Lung (tissue), 12 donors: Measurements from ENCODE around the gene GGTA1. TPM values are rescaled to one million over a fixed set of nuclear protein-coding genes. Genes with fewer than 3 reads are reported as not detected.

Experiments
- ATAC-seq: fragments of 200-7000 bp; cut with Tn5 transposase; one replicate; pipeline ENCODE4 v1.9.1; 2020; ENCODE audit warnings: moderate number of reproducible peaks; ENCODE audit not compliant: insufficient read depth, low FRiP score
- DNase-seq, 3 donors: peaks; one replicate each; pipeline ENCODE4 v3.0.0-alpha.2; 2013 to 2017
- H3K27ac ChIP-seq, 2 donors: one replicate each; pipeline ENCODE4 v1.5.1; 2013; ENCODE audit warnings: mild to moderate bottlenecking in 2 of 2, moderate library complexity in 2 of 2, control low read depth in 1 of 2, inconsistent platforms in 1 of 2, low read depth in 1 of 2, low read length in 1 of 2
- H3K27me3 ChIP-seq, 3 donors: one replicate each; pipeline ENCODE4 v1.5.1; 2013; ENCODE audit warnings: low read length in 2 of 3; ENCODE audit not compliant: control insufficient read depth in 3 of 3, insufficient read depth in 3 of 3
- H3K36me3 ChIP-seq, 4 donors: one replicate each; pipeline ENCODE4 v1.5.1; 2013; ENCODE audit warnings: low read length in 4 of 4, mild to moderate bottlenecking in 1 of 4, moderate library complexity in 1 of 4; ENCODE audit not compliant: control insufficient read depth in 4 of 4, insufficient read depth in 4 of 4
- H3K4me1 ChIP-seq, 5 donors: one replicate each; pipeline ENCODE4 v1.5.1; 2013; ENCODE audit warnings: low read length in 5 of 5, mild to moderate bottlenecking in 2 of 5, moderate library complexity in 1 of 5; ENCODE audit not compliant: control insufficient read depth in 5 of 5, insufficient read depth in 5 of 5
- H3K4me3 ChIP-seq: one replicate; pipeline ENCODE4 v1.5.1; 2013; ENCODE audit warnings: mild to moderate bottlenecking, control low read depth, moderate library complexity
- H3K9ac ChIP-seq, 2 donors: one replicate each; pipeline ENCODE4 v1.5.1; 2013; ENCODE audit warnings: low read length in 2 of 2, control low read depth in 1 of 2; ENCODE audit not compliant: insufficient read depth in 1 of 2
- H3K9me3 ChIP-seq, 4 donors: one replicate each; pipeline ENCODE4 v1.5.1; 2013; ENCODE audit warnings: low read length in 3 of 4, mild to moderate bottlenecking in 1 of 4, moderate library complexity in 1 of 4; ENCODE audit not compliant: control insufficient read depth in 4 of 4, insufficient read depth in 3 of 4
- CTCF ChIP-seq: IDR thresholded peaks from 2 replicates; pipeline ENCODE4 v1.5.1; 2012; ENCODE audit warnings: mild to moderate bottlenecking; ENCODE audit errors: control extremely low read depth, extremely low read depth
- WGBS, 2 donors: extraction: QIAGEN DNeasy Blood & Tissue Kit; methylation state at CpG; one replicate each; pipeline ENCODE4 v1.1.7; 2013; 5-methylcytosine and 5-hydroxymethylcytosine counted together
- polyA plus RNA-seq, 2 donors: library from polyadenylated mRNA; stranded (reverse); fragments of 200-250 nt; gene quantifications; one replicate each; pipeline ENCODE4 v1.2.1, GENCODE V29; 2013
- total RNA-seq, 2 donors: library from RNA; depleted of rRNA in 1 of 2; stranded (reverse); fragments of >200 nt in 1 of 2; gene quantifications; one replicate each; pipeline ENCODE4 v1.2.1, GENCODE V29; 2014 to 2021
- donor health status: control.
- donor health status: control.
- donor health status: Bipolar disorder and iron deficiency.
- donor health status: healthy.
- donor health status: DM: yes; HTN: yes; CAD: no.

GGTA1 gene
- total and polyA plus RNA-seq, 4 donors, result 1.5 to 6.6 (median 5.8) TPM

GRCh38 chr9:121405899-121406298, 93.7 kb downstream of the GGTA1 start:
- no peaks in the 10 kb centered on the region for H3K4me1 ChIP-seq
- H3K27me3 ChIP-seq, result peaks cover 0 to 2% (median 0%) of the 10 kb centered on the region in 3 donors
- TF ChIP-seq CTCF, result no peak
- H3K9me3 ChIP-seq, result no peaks in the 10 kb centered on the region
- H3K9ac ChIP-seq, result no peak overlapping the region
- no peak overlapping the region for H3K4me3 ChIP-seq
- ATAC-seq, result no peak
- no peak overlapping the region for H3K27ac ChIP-seq
- DNase-seq, result no peak
- H3K36me3 ChIP-seq, result no peaks in the 10 kb centered on the region
- WGBS, 2 donors, result 50 to 90% methylated on average over 1 of the region's 1 CpG

Other genes with a start within 250 kb of the GGTA1 start
- 100 to 1,000 TPM; 133 to 468 TPM for gene GSN, start 231.7 kb downstream of the GGTA1 start, total RNA-seq
- gene GSN, start 231.7 kb downstream of the GGTA1 start, polyA plus RNA-seq, result 100 to 1,000 TPM; 201 to 265 TPM
- gene STOM, start 129.6 kb downstream of the GGTA1 start, total RNA-seq, result 100 to 1,000 TPM; 405 to 470 TPM
- gene STOM, start 129.6 kb downstream of the GGTA1 start, polyA plus RNA-seq, result 100 to 1,000 TPM; 311 to 413 TPM
- 10 to 100 TPM; 19.4 to 75.0 TPM for gene DAB2IP, start 151.8 kb upstream of the GGTA1 start, total RNA-seq
- 10 to 100 TPM; 25.2 to 32.3 TPM for gene DAB2IP, start 151.8 kb upstream of the GGTA1 start, polyA plus RNA-seq